SK-MEL-5 (cell line): ENCODE data around the gene ETS1. TPM values are rescaled to one million over a fixed set of nuclear protein-coding genes. Genes with fewer than 3 reads are reported as not detected.

Experiments used
- DNase-seq: peaks from one replicate; pipeline ENCODE4 v3.0.0-alpha.2; 2016; ENCODE audit warnings: low read depth, low spot score
- in situ Hi-C: cut with HindIII; loops from 2 replicates; pipeline ENCODE4 v1.10.0; 2016; ENCODE audit warnings: low sequenced_read_pairs, high pct_unique_total_duplicates, low pct_unique_long_range_greater_than_20kb
- total RNA-seq: library from RNA; depleted of rRNA; stranded (reverse); fragments of >200 nt; shearing (Covaris generic); gene quantifications from 2 replicates; pipeline ENCODE4 v1.2.3, GENCODE V29; 2014

Gene ETS1
- total RNA-seq, 1 experiment from 2014 or later: 66.7 TPM

DNA sequence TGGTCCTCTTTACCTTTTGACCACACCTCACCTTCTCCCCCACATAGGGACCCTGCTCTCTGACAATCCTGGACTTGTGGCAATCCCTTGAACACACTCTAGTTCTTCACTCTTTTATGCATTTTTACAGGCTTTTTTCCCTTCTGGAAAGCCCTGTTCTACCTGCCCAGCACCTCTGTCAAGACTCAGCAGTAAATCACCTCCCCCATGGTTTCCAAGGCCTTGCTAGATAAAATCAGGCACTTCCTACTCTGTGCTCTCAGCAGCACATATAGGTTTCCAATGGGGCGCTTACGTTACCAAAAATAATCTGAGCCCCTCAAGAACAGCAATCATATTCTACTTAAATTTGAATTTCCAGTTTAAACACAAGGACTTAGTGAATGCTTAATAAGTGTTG is 53.9 kb downstream of the ETS1 start:
- DNase-seq: no peak
- in situ Hi-C loops: no loop called here

GRCh38 chr11:128532572-128533091 is 54.7 kb downstream of the ETS1 start:
- in situ Hi-C loops: no loop called here
- DNase-seq: peak; percentile 98

DNA sequence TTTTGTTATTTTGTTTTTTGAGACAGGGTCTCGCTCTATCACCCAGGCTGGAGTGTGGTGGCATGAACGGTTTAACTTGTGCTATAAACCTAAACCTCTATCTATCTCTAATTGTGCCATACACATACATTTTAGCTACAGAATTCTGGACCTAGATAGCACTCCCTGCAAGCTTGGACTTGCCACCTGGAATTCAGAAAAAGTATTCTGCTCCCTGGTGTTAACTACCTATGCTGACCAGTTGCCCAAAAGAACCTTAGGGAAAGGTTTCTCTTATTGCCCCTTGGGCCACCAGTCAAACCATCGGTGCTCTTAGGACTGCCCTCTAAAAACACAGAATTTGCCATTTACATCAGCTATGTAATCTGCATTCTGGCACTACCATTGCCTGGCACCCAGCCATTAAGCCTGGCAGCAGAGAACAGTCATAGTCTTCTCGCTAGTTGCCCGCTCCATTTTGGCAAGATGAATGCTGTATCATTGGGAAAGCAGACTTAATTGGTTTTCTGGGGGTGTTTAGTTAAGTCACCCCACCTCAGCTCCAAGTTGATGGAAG is 55.3 kb downstream of the ETS1 start:
- in situ Hi-C loops: no loop called here
- no peak for DNase-seq

DNA sequence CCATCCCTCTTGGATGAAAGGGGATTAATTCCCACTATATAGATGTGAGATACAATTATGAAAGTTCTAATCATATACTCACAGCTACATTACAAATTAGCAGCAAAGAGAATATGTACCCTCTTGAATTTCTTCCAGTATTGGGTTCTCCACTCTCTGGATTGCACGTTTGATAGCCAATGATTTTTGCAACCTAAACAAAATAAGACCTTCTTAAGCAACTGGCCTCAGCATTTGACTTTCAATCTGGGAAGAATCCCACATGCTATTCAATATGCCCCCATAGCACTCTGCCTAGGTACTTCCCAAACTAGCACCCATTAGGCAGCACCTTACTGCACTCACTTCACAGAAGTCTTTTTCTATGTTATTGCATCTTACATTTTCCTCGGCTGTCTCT is 55.8 kb downstream of the ETS1 start:
- in situ Hi-C loops: no loop called here
- DNase-seq: no peak

DNA sequence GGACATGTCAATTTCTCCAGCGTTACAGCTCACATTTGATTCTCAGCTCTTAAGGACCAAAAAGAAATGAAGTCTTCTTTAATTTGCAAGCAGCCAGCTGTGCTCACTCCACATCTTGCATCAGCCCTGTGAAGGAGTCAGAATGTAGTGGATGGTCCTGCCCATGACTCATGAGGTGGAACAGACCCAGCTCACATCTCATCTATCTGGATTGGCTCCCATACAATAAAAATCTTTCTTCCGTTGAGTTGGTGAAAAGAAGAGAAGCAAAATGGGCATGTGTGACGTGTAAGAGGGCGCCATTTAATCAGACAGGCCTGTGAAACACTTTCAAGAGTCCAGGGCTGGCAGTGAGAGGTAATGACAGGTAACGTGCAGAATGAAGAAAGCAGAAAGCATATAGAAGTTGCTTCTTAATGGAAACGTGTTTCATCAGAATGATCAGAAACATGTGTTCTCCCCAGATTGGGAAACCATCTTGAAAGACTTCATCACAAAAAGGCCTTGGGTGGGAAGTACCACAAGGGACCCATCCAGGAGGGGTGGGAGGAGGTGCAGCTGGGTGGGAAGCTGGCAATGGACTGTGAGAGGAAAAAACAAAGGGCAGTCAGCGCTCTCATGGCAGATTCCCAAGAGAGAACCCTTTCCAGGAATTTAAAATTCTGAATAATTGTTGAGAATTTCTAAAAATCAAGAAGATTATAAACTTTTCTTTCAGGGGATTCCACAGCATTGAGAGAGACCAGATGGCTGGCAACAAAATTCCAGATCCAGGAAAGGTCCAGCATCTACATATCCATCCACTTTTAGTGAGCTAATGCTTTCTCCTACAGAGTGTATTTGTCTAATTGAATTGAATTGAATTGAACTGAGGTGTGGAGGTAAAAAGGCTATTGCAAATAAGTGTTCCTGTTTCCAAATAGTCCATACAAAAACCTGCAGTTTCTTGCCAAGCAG is 57.0 kb downstream of the ETS1 start:
- peak; percentile 40 for DNase-seq
- in situ Hi-C loops: no loop called here

GRCh38 chr11:128528294-128528693 is 59.1 kb downstream of the ETS1 start:
- in situ Hi-C loops: no loop called here
- DNase-seq: no peak

DNA sequence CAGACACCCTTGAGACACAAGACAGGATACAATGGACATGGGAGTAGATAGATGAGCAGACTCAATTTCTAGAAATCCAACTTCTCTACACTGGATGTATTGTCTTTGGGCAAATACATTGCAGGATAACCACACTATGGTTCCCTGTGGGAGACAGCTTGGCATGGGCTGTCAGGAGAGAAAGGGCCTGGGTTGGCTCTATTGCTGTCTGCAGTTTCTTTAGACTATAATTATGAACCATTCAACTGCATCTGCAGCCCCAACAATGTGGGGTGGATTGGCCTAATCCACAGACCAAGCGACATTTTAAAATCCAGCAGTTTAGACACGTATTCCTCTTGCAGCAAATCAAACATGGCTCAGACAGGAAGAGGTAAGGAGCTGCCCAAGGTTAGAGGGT is 60.3 kb downstream of the ETS1 start:
- in situ Hi-C loops: no loop called here
- DNase-seq: no peak

GRCh38 chr11:128525411-128526243 is 61.7 kb downstream of the ETS1 start:
- in situ Hi-C loops: no loop called here
- DNase-seq: peak; percentile 80

GRCh38 chr11:128524172-128524571 is 63.2 kb downstream of the ETS1 start:
- in situ Hi-C loops: no loop called here
- no peak for DNase-seq

DNA sequence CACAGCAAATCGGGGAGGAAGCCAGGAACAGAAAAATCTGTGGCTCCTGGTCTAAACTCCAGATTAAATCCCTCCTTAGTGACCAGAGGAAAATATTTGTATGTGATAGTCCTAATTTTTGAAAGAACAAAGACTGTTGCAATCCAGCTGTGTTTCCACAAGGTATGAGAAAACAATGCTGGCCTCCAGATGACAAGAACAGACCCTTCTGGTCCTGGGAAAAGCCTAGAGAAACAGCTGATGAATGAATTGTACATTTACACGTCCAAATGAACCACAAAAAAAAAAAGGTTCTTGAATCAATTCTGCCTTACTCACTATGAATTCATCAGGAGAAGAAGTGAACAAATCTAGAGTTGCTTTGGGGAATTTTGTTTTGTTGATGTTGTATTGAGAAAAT is 63.7 kb downstream of the ETS1 start:
- DNase-seq: no peak
- in situ Hi-C loops: no loop called here

DNA sequence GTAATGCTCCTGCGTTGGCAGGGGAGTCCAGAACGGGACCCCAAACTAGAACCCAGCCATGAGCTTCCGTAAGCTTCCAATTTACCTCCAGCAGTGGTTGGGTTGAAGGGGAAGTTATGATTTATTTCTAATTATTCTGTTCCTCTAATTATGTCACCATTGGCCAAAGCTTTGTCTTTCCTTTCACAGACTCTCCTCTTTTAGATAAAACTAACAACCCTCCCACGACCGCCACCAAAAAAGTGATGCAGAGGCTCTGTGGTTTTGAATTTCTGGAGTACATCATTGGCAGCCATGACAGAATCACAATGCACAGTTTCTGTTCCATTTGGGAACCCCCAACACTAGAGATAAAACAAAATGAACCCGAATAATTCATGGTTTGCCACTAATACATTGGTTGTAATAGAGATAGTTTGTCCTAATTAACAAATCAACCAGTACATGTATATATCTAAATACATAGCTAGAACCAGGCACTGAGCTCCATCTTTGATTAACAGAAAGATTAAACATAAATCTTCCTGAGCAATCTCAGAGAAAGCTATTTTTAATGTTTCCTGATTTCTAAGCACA is 64.3 kb downstream of the ETS1 start:
- no peak for DNase-seq
- in situ Hi-C loops: no loop called here

GRCh38 chr11:128522055-128522942 is 65.1 kb downstream of the ETS1 start:
- in situ Hi-C loops: no loop called here
- DNase-seq: peak; percentile 89

GRCh38 chr11:128521682-128522054 is 65.7 kb downstream of the ETS1 start:
- in situ Hi-C loops: no loop called here
- no peak for DNase-seq

- in situ Hi-C loops: no loop called here
- no peak for DNase-seq
These were observed 66.3 kb downstream of the ETS1 start for GRCh38 chr11:128520888-128521681.

GRCh38 chr11:128520206-128520887 is 67.0 kb downstream of the ETS1 start:
- in situ Hi-C loops: no loop called here
- DNase-seq: no peak

DNA sequence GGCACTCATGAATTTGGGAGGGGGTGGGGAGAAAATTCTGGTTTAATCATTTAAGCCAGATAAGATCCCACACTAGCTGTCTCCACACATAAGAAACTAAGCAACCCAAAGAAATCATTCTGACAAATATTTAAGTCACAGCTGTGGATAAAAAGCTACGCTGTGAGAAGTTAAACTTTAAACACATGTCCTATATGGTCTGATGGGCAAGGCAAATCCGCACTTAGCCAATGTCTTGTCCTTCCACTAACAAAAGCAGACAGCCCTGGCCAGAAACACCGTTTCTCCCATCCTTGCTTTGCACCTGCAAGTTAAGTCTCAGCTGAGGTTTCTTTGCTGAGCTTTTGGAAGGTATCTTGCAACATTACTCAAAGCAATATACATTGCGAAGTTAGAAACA is 68.0 kb downstream of the ETS1 start:
- no peak for DNase-seq
- in situ Hi-C loops: no loop called here
